NOMO-1 (cell line): Measurements from ENCODE around the gene SFMBT1.

Experiments used
- DNase-seq, 2 experiments: peaks; one replicate each; lab custom pipeline; 2025; ENCODE audit not compliant: unreplicated experiment in 2 of 2; lab: John Stamatoyannopoulos, UW

Gene SFMBT1

DNA sequence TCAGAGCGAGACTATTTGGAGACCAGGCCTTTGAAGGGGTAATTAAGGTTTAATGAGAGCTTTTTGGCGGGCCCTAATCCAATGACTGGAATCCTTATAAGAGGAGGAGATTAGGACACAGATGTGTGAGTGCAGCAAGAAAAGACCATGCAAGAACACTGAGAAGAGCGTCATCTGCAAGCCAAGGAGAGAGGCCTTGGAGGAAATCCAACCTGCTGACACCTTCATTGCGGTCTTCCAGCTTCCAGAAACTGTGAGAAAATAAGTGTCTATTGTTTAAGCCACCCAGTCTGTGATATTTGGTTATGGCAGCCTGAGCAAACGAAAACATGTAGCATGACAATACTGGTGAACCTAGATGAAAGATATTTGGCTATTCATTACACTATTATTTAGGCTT lies 188.0 kb downstream of the SFMBT1 start:
- DNase-seq, result no peak

DNA sequence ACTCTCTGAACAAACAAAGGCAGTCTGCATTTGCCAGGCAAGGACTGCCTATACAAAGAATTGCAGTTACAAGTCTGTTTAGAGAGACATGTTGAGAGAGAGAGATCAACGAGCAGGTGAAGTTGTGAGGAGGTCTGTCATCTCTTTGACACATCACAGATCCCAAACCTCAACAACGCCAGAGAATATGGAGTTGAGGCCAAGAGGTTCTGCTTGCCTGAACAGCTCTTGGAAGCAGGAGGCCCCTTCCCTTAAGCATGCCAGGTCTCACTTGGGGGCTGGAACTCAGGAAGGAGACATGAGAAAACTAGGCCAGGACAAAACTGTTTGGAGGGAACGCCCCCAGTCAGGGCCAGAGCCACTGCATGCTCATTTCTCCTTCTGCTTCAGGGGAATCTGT lies 188.7 kb downstream of the SFMBT1 start:
- DNase-seq, result no peak

DNA sequence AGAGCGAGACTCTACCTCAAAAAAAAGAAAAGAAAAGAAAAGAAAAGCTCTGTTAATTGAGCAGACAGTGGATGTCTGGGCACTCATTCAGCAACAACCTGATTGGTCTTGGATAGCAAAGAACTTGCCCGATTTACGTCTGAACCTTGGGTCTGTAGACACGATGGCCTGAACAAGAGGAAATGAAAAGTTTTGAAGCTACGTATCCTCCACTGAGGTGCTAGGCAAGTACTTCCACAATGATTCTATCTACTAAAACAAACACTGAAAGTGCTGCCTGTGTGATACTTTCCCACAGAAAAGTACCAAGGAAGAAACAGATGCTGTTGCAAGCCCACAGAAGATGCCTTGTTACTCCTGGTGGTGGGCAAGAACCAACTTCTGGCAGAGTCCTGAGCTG lies 189.2 kb downstream of the SFMBT1 start:
- DNase-seq, result no peak

DNA sequence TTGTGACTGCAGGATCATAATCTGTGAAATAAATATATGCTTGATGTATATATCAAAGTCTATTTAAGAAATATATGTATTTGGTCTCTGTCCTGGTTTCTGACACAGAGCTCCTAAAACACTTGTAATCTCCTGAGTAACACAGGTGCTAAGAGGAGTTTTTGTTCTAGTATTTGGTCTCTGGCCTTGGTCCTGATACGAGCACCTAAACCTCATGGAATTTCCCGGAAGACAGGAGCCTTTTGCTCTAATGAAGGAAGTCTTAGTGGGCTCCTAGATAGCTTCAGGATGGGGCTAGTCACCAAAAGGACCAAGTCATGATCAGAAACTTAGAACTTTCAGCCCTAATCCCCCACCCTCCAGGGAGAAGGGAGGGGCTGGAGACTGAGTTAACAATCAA lies 191.9 kb downstream of the SFMBT1 start:
- DNase-seq, result no peak
